WTC11 (cell line): ENCODE measurements around the gene ZSCAN10. TPM values are rescaled to one million over a fixed set of nuclear protein-coding genes. Genes with fewer than 3 reads are reported as not detected.

Experiments
- ATAC-seq: fragments of 200-7000 bp; cut with Tn5 transposase; 2 replicates; pipeline ENCODE4 v1.10.0; 2021; ENCODE audit warnings: mild to moderate bottlenecking, moderate library complexity
- CTCF ChIA-PET: fragments of 300-600 bp; sonication (Branson Sonifier 250); formaldehyde crosslinking; loops from one replicate; lab custom pipeline; 2021; ENCODE audit warnings: antibody characterized with exemption; lab: Charles Lee
- POLR2A ChIA-PET: fragments of 350-600 bp; sonication (Branson Sonifier 250); formaldehyde crosslinking; loops from one replicate; lab custom pipeline; 2021; ENCODE audit warnings: antibody characterized with exemption; lab: Charles Lee
- DNase-seq: peaks from one replicate; pipeline ENCODE4 v3.0.0; 2021; ENCODE audit warnings: low spot score
- H3K27ac Mint-ChIP-seq: 2 replicates; pipeline ENCODE4 v1.8.0; 2021; ENCODE audit warnings: mixed read lengths
- H3K27me3 Mint-ChIP-seq: 2 replicates; pipeline ENCODE4 v1.8.0; 2021; ENCODE audit warnings: low read depth, mild to moderate bottlenecking, moderate library complexity, mixed read lengths
- H3K36me3 Mint-ChIP-seq: 2 replicates; pipeline ENCODE4 v1.8.0; 2021; ENCODE audit warnings: mixed read lengths
- H3K4me1 Mint-ChIP-seq: 2 replicates; pipeline ENCODE4 v1.8.0; 2022; ENCODE audit warnings: mixed read lengths
- H3K4me3 Mint-ChIP-seq: 2 replicates; pipeline ENCODE4 v1.8.0; 2021; ENCODE audit warnings: mild to moderate bottlenecking, moderate library complexity, mixed read lengths
- H3K9me3 Mint-ChIP-seq: 2 replicates; pipeline ENCODE4 v1.8.0; 2021; ENCODE audit warnings: mixed read lengths
- ATF1 ChIP-seq: sonication (generic); formaldehyde crosslinking; IDR thresholded peaks from 2 replicates; pipeline ENCODE4 v1.8.1; 2023; ENCODE audit warnings: mild to moderate bottlenecking, moderate library complexity, missing genetic modification reagents
- ATF2 ChIP-seq: sonication (generic); formaldehyde crosslinking; IDR thresholded peaks from 2 replicates; pipeline ENCODE4 v1.8.1; 2022; ENCODE audit warnings: low read depth, missing genetic modification reagents, borderline replicate concordance
- HMGA2 ChIP-seq: fragments of 250-450 bp; sonication (Bioruptor Pico); IDR thresholded peaks from 2 replicates; pipeline ENCODE4 v1.4.0; 2021; ENCODE audit warnings: mild to moderate bottlenecking, moderate library complexity
- JUN ChIP-seq: sonication (generic); formaldehyde crosslinking; IDR thresholded peaks from 2 replicates; pipeline ENCODE4 v1.8.0; 2023; ENCODE audit warnings: mild to moderate bottlenecking, missing genetic modification reagents
- NFYB ChIP-seq: sonication (generic); formaldehyde crosslinking; conservative IDR thresholded peaks from 2 replicates; pipeline ENCODE4 v1.8.0; 2022; ENCODE audit warnings: low read depth, missing genetic modification reagents
- PRDM15 ChIP-seq: sonication (generic); formaldehyde crosslinking; IDR thresholded peaks from 2 replicates; pipeline ENCODE4 v1.8.0; 2022; ENCODE audit warnings: missing genetic modification reagents
- RELA ChIP-seq: sonication (generic); formaldehyde crosslinking; IDR thresholded peaks from 2 replicates; pipeline ENCODE4 v1.8.1; 2022; ENCODE audit warnings: missing genetic modification reagents, mild to moderate bottlenecking, borderline replicate concordance
- RORB ChIP-seq: fragments of 250-450 bp; sonication (Bioruptor Pico); IDR thresholded peaks from 2 replicates; pipeline ENCODE4 v1.9.0; 2021; ENCODE audit warnings: mild to moderate bottlenecking
- SP1 ChIP-seq: sonication (generic); formaldehyde crosslinking; conservative IDR thresholded peaks from 2 replicates; pipeline ENCODE4 v1.8.1; 2022; ENCODE audit warnings: missing genetic modification reagents
- TEAD1 ChIP-seq: sonication (generic); formaldehyde crosslinking; IDR thresholded peaks from 2 replicates; pipeline ENCODE4 v1.8.0; 2022; ENCODE audit warnings: mild to moderate bottlenecking, missing genetic modification reagents
- ZBTB21 ChIP-seq: sonication (generic); formaldehyde crosslinking; IDR thresholded peaks from 2 replicates; pipeline ENCODE4 v1.8.1; 2023; ENCODE audit warnings: mild to moderate bottlenecking, missing genetic modification reagents, borderline replicate concordance
- ZNF121 ChIP-seq: sonication (generic); formaldehyde crosslinking; IDR thresholded peaks from 2 replicates; pipeline ENCODE4 v1.8.0; 2023; ENCODE audit warnings: missing genetic modification reagents
- ZNF219 ChIP-seq: sonication (generic); formaldehyde crosslinking; IDR thresholded peaks from 2 replicates; pipeline ENCODE4 v1.8.0; 2023; ENCODE audit warnings: missing genetic modification reagents, mild to moderate bottlenecking, borderline replicate concordance
- total RNA-seq: library from RNA; stranded (reverse); gene quantifications from 3 replicates; pipeline ENCODE4 v1.2.3, GENCODE V29; 2021
- TF ChIP-seq, protein P1 (sequence below): fragments of 250-450 bp; sonication (Bioruptor Pico); IDR thresholded peaks from 2 replicates; pipeline ENCODE4 v1.8.0; 2021; ENCODE audit warnings: mild to moderate bottlenecking
- TF ChIP-seq, protein P2 (sequence below): sonication (generic); formaldehyde crosslinking; IDR thresholded peaks from 2 replicates; pipeline ENCODE4 v1.8.0; 2022; ENCODE audit warnings: mild to moderate bottlenecking, missing genetic modification reagents
- TF ChIP-seq, protein P3 (sequence below): sonication (generic); formaldehyde crosslinking; conservative IDR thresholded peaks from 2 replicates; pipeline ENCODE4 v1.8.1; 2023; ENCODE audit warnings: mild to moderate bottlenecking, low read depth, missing genetic modification reagents, moderate library complexity
- TF ChIP-seq, protein P4 (sequence below): sonication (generic); formaldehyde crosslinking; IDR thresholded peaks from 2 replicates; pipeline ENCODE4 v1.8.1; 2022; ENCODE audit warnings: low read depth, mild to moderate bottlenecking, moderate library complexity, missing genetic modification reagents, borderline replicate concordance

Gene ZSCAN10
- total RNA-seq, 1 experiment from 2014 or later, result 263 TPM

DNA sequence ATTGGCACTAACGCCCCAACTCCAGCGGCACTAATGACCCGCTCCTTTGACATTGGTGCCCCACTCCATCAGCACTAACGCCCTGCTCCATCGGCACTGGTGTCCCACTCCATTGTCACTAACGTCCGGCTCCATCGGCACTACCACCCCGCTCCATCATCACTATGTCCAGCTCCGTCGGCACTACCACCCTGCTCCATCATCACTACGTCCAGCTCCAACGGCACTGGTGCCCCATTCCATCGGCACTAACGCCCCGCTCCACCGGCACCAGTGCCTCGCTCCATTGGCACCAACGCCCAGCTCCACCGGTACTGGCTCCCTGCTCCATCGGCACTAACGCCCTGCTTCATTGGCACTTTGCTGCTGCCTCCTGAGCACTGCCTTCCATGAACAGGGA is 43.2 kb upstream of the ZSCAN10 start:
- H3K27ac Mint-ChIP-seq, result 0 out of 2 replicates have a peak overlapping the region, but pooled peaks have one; percentile 33
- H3K4me3 Mint-ChIP-seq, result no peak overlapping the region
- CTCF ChIA-PET, result interaction anchor here (3.8 kb wide), 1 partner anchor 13 kb away, joined by 30 read pairs; no protein-coding TSS in a partner anchor

GRCh38 chr16:3141781-3142311 is 42.8 kb upstream of the ZSCAN10 start:
- TF ChIP-seq ZBTB21 (no peak), ZNF121 (no peak), TEAD1 (CRISPR knock-in tag) (no peak), ZNF219 (CRISPR knock-in tag) (no peak)
- TF ChIP-seq, protein P1, sequence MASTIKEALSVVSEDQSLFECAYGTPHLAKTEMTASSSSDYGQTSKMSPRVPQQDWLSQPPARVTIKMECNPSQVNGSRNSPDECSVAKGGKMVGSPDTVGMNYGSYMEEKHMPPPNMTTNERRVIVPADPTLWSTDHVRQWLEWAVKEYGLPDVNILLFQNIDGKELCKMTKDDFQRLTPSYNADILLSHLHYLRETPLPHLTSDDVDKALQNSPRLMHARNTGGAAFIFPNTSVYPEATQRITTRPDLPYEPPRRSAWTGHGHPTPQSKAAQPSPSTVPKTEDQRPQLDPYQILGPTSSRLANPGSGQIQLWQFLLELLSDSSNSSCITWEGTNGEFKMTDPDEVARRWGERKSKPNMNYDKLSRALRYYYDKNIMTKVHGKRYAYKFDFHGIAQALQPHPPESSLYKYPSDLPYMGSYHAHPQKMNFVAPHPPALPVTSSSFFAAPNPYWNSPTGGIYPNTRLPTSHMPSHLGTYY (CRISPR knock-in tag), result no peak
- DNase-seq (no peak), ATAC-seq (no peak)
- POLR2A ChIA-PET, result interaction anchor here (0.8 kb wide), 1 partner anchor 8 kb away, joined by 3 read pairs; no protein-coding TSS in a partner anchor
- Mint-ChIP-seq H3K27me3 (peaks cover 4% of the 10 kb centered on the region), H3K36me3 (peaks cover 7% of the 10 kb centered on the region; the same call in 1 of the 2 replicates), H3K27ac (no peak overlapping the region), H3K4me1 (no peaks in the 10 kb centered on the region), H3K9me3 (no peaks in the 10 kb centered on the region), H3K4me3 (no peak overlapping the region)
- CTCF ChIA-PET, result interaction anchor here (1.4 kb wide), 1 partner anchor 12 kb away, joined by 6 read pairs; no protein-coding TSS in a partner anchor

More for the DNA sequence above, 43.2 kb upstream of the ZSCAN10 start:
- peaks cover 7% of the 10 kb centered on the region; the same call in 1 of the 2 replicates for H3K36me3 Mint-ChIP-seq
- POLR2A ChIA-PET, result no interaction called here
- TF ChIP-seq HMGA2 (CRISPR knock-in tag) (no peak), NFYB (CRISPR knock-in tag) (no peak), PRDM15 (CRISPR knock-in tag) (no peak)
- TF ChIP-seq, protein P2, sequence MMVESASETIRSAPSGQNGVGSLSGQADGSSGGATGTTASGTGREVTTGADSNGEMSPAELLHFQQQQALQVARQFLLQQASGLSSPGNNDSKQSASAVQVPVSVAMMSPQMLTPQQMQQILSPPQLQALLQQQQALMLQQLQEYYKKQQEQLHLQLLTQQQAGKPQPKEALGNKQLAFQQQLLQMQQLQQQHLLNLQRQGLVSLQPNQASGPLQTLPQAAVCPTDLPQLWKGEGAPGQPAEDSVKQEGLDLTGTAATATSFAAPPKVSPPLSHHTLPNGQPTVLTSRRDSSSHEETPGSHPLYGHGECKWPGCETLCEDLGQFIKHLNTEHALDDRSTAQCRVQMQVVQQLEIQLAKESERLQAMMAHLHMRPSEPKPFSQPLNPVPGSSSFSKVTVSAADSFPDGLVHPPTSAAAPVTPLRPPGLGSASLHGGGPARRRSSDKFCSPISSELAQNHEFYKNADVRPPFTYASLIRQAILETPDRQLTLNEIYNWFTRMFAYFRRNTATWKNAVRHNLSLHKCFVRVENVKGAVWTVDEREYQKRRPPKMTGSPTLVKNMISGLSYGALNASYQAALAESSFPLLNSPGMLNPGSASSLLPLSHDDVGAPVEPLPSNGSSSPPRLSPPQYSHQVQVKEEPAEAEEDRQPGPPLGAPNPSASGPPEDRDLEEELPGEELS (CRISPR knock-in tag), result no peak
- TF ChIP-seq, all 79 proteins: peak for 0
- H3K27me3 Mint-ChIP-seq, result peaks cover 4% of the 10 kb centered on the region
- ATAC-seq (no peak), DNase-seq (no peak)
- H3K9me3 Mint-ChIP-seq, result no peaks in the 10 kb centered on the region
- H3K4me1 Mint-ChIP-seq, result no peaks in the 10 kb centered on the region

- ChIA-PET POLR2A (interaction anchor here (0.8 kb wide), 1 partner anchor 9 kb away, joined by 3 read pairs; no protein-coding TSS in a partner anchor), CTCF (interaction anchor here (1.3 to 1.7 kb wide), 3 partner anchors 9 to 11 kb away, joined by 4 to 6 read pairs (median 4); no protein-coding TSS in a partner anchor)
- no peak overlapping the region for H3K4me3 Mint-ChIP-seq
- H3K27me3 Mint-ChIP-seq, result no peaks in the 10 kb centered on the region
- H3K27ac Mint-ChIP-seq, result no peak overlapping the region
- no peaks in the 10 kb centered on the region for H3K9me3 Mint-ChIP-seq
- ATAC-seq (no peak), DNase-seq (no peak)
- peaks cover 7% of the 10 kb centered on the region; the same call in 1 of the 2 replicates for H3K36me3 Mint-ChIP-seq
- peaks cover 4% of the 10 kb centered on the region; the same call in 1 of the 2 replicates for H3K4me1 Mint-ChIP-seq
- TF ChIP-seq ZBTB21 (no peak), SP1 (no peak), JUN (CRISPR knock-in tag) (no peak), ATF2 (CRISPR knock-in tag) (no peak), RORB (no peak), RELA (CRISPR knock-in tag) (no peak), ATF1 (CRISPR knock-in tag) (no peak)
- TF ChIP-seq, protein P3, sequence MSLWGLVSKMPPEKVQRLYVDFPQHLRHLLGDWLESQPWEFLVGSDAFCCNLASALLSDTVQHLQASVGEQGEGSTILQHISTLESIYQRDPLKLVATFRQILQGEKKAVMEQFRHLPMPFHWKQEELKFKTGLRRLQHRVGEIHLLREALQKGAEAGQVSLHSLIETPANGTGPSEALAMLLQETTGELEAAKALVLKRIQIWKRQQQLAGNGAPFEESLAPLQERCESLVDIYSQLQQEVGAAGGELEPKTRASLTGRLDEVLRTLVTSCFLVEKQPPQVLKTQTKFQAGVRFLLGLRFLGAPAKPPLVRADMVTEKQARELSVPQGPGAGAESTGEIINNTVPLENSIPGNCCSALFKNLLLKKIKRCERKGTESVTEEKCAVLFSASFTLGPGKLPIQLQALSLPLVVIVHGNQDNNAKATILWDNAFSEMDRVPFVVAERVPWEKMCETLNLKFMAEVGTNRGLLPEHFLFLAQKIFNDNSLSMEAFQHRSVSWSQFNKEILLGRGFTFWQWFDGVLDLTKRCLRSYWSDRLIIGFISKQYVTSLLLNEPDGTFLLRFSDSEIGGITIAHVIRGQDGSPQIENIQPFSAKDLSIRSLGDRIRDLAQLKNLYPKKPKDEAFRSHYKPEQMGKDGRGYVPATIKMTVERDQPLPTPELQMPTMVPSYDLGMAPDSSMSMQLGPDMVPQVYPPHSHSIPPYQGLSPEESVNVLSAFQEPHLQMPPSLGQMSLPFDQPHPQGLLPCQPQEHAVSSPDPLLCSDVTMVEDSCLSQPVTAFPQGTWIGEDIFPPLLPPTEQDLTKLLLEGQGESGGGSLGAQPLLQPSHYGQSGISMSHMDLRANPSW (CRISPR knock-in tag), result no peak
- TF ChIP-seq, protein P4, sequence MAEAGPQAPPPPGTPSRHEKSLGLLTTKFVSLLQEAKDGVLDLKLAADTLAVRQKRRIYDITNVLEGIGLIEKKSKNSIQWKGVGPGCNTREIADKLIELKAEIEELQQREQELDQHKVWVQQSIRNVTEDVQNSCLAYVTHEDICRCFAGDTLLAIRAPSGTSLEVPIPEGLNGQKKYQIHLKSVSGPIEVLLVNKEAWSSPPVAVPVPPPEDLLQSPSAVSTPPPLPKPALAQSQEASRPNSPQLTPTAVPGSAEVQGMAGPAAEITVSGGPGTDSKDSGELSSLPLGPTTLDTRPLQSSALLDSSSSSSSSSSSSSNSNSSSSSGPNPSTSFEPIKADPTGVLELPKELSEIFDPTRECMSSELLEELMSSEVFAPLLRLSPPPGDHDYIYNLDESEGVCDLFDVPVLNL (CRISPR knock-in tag), result no peak
Measured at GRCh38 chr16:3140603-3141427, 41.7 kb upstream of the ZSCAN10 start.
